Measurements from ENCODE around the gene PPM1B. TPM values are rescaled to one million over a fixed set of nuclear protein-coding genes. Genes with fewer than 3 reads are reported as not detected.

The PPM1B gene
- polyA plus RNA-seq, 3 donors from 2014 or later, result 32.1 to 61.3 (median 40.0) TPM

Other genes starting within 250 kb of the PPM1B start
- 10 to 100 TPM; 20.4 to 33.3 (median 28.8) TPM for gene LRPPRC, start 172.9 kb upstream of the PPM1B start, polyA plus RNA-seq
- under 1 TPM in 2 of 3 donors, not detected in 1; 0.28 TPM for gene SLC3A1, start 106.6 kb downstream of the PPM1B start, polyA plus RNA-seq
- gene PREPL, start 192.6 kb downstream of the PPM1B start, polyA plus RNA-seq, result 10 to 100 TPM; 14.5 to 17.5 (median 14.9) TPM
- 10 to 100 TPM; 11.7 to 19.5 (median 12.4) TPM for gene CAMKMT, start 193.1 kb downstream of the PPM1B start, polyA plus RNA-seq

All from immature natural killer cell (primary cell).